Liver (tissue), 9 donors: ENCODE data around the gene EML4. TPM values are rescaled to one million over a fixed set of nuclear protein-coding genes. Genes with fewer than 3 reads are reported as not detected.
A peak's percentile ranks its signal among the peaks of the same experiment; 100 is the strongest.

Experiments used
- DNase-seq: peaks from one replicate; pipeline ENCODE4 v3.0.0-alpha.2; 2017; ENCODE audit warnings: low spot score
- H3K27ac ChIP-seq, 2 donors: one replicate each; pipeline ENCODE4 v1.7.0; 2013; ENCODE audit warnings: inconsistent platforms in 2 of 2, low read length in 2 of 2, control low read depth in 1 of 2, low read depth in 1 of 2, mild to moderate bottlenecking in 1 of 2
- H3K27me3 ChIP-seq, 4 donors: one replicate each; pipeline versions ENCODE4 v1.6.1 to v1.7.0; 2013; ENCODE audit warnings: low read length in 3 of 4, inconsistent platforms in 1 of 4, mild to moderate bottlenecking in 1 of 4, moderate library complexity in 1 of 4; ENCODE audit not compliant: control insufficient read depth in 4 of 4, insufficient read depth in 4 of 4
- H3K36me3 ChIP-seq, 4 donors: one replicate each; pipeline versions ENCODE4 v1.6.1 to v1.7.0; 2013; ENCODE audit warnings: low read length in 3 of 4, mild to moderate bottlenecking in 3 of 4, low read depth in 1 of 4, moderate library complexity in 1 of 4; ENCODE audit not compliant: control insufficient read depth in 4 of 4, insufficient read depth in 3 of 4
- H3K4me1 ChIP-seq, 4 donors: one replicate each; pipeline versions ENCODE4 v1.6.1 to v1.7.0; 2013; ENCODE audit warnings: low read length in 3 of 4, mild to moderate bottlenecking in 3 of 4, moderate library complexity in 1 of 4; ENCODE audit not compliant: control insufficient read depth in 4 of 4, insufficient read depth in 4 of 4
- H3K4me3 ChIP-seq, 3 donors: one replicate each; pipeline versions ENCODE4 v1.6.1 to v1.7.0; 2013; ENCODE audit warnings: low read length in 3 of 3, control low read depth in 1 of 3, low read depth in 1 of 3, mild to moderate bottlenecking in 1 of 3
- H3K9ac ChIP-seq, 2 donors: one replicate each; pipeline ENCODE4 v1.7.0; 2013; ENCODE audit warnings: low read length in 2 of 2, mild to moderate bottlenecking in 2 of 2, moderate library complexity in 2 of 2, control low read depth in 1 of 2, low read depth in 1 of 2
- H3K9me3 ChIP-seq, 4 donors: one replicate each; pipeline versions ENCODE4 v1.6.1 to v1.7.0; 2013; ENCODE audit warnings: low read length in 3 of 4; ENCODE audit not compliant: control insufficient read depth in 4 of 4
- ATF3 ChIP-seq: IDR thresholded peaks from 2 replicates; pipeline ENCODE4 v1.6.1; 2016; ENCODE audit warnings: antibody characterized with exemption
- CTCF ChIP-seq: fragments of 150-350 bp; IDR thresholded peaks from 2 replicates; pipeline ENCODE4 v1.5.1; 2017; ENCODE audit warnings: improper control_type of control experiment, low read depth, low read length; ENCODE audit not compliant: missing input control
- EGR1 ChIP-seq, 2 donors: IDR thresholded peaks; 2 replicates each; pipeline ENCODE4 v1.6.1; 2016 to 2018; ENCODE audit warnings: antibody characterized with exemption in 2 of 2, low read depth in 2 of 2
- FOXA1 ChIP-seq: IDR thresholded peaks from 2 replicates; pipeline ENCODE4 v1.6.1; 2016; ENCODE audit warnings: antibody characterized with exemption
- GABPA ChIP-seq, 2 donors: IDR thresholded peaks in 1 of 2; conservative IDR thresholded peaks in 1 of 2; 2 replicates each; pipeline ENCODE4 v1.6.1; 2016; ENCODE audit warnings: antibody characterized with exemption in 2 of 2, mild to moderate bottlenecking in 1 of 2, moderate library complexity in 1 of 2
- HNF4G ChIP-seq: IDR thresholded peaks from 2 replicates; pipeline ENCODE4 v1.6.1; 2016; ENCODE audit warnings: antibody characterized with exemption
- JUND ChIP-seq, 2 donors: IDR thresholded peaks; 2 replicates each; pipeline ENCODE4 v1.6.1; 2016; ENCODE audit warnings: antibody characterized with exemption in 2 of 2
- MAX ChIP-seq: IDR thresholded peaks from 2 replicates; pipeline ENCODE4 v1.6.1; 2016; ENCODE audit warnings: antibody characterized with exemption
- RAD21 ChIP-seq, 2 donors: IDR thresholded peaks; 2 replicates each; pipeline ENCODE4 v1.6.1; 2016; ENCODE audit warnings: antibody characterized with exemption in 2 of 2, mild to moderate bottlenecking in 2 of 2
- REST ChIP-seq: IDR thresholded peaks from 2 replicates; pipeline ENCODE4 v1.6.1; 2016; ENCODE audit warnings: antibody characterized with exemption, mild to moderate bottlenecking
- RXRA ChIP-seq, 2 donors: IDR thresholded peaks; 2 replicates each; pipeline ENCODE4 v1.6.1; 2017 to 2018; ENCODE audit warnings: antibody characterized with exemption in 2 of 2, mild to moderate bottlenecking in 1 of 2
- SP1 ChIP-seq: IDR thresholded peaks from 2 replicates; pipeline ENCODE4 v1.6.1; 2018; ENCODE audit warnings: antibody characterized with exemption, mild to moderate bottlenecking
- TAF1 ChIP-seq: conservative IDR thresholded peaks from 2 replicates; pipeline ENCODE4 v1.6.1; 2016; ENCODE audit warnings: antibody characterized with exemption, mild to moderate bottlenecking
- YY1 ChIP-seq: IDR thresholded peaks from 2 replicates; pipeline ENCODE4 v1.6.1; 2016; ENCODE audit warnings: antibody characterized with exemption, mild to moderate bottlenecking
- ZBTB33 ChIP-seq: IDR thresholded peaks from 2 replicates; pipeline ENCODE4 v1.6.1; 2016; ENCODE audit warnings: antibody characterized with exemption
- WGBS: extraction: QIAGEN DNeasy Blood & Tissue Kit; methylation state at CpG from one replicate; pipeline ENCODE4 v1.1.7; 2013; 5-methylcytosine and 5-hydroxymethylcytosine counted together
- polyA plus RNA-seq, 2 donors: library from polyadenylated mRNA; stranded (reverse) in 1 of 2; unstranded in 1 of 2; fragments of 200-250 nt in 1 of 2; fragments of >200 nt in 1 of 2; fragmentation: Nextera tagmentation in 1 of 2; extraction: Ambion mirVana in 1 of 2; gene quantifications; one replicate each; pipeline versions ENCODE4 v1.2.1 to v1.2.3, GENCODE V29; 2013 to 2015
- total RNA-seq, 2 donors: library from RNA; depleted of rRNA; stranded (reverse); fragments of >200 nt; gene quantifications; one replicate each; pipeline ENCODE4 v1.2.3, GENCODE V29; 2014
- donor health status: healthy.
- donor health status: healthy.
- donor health status: healthy.
- donor health status: healthy.
- donor health status: healthy.

EML4 gene
- total and polyA plus RNA-seq, 4 donors = 12.8 to 49.6 (median 34.8) TPM

- H3K27ac ChIP-seq = no peak overlapping the region
These were observed 30.8 kb upstream of the EML4 start for GRCh38 chr2:42138163-42139015.

GRCh38 chr2:42139101-42139500 lies 30.1 kb upstream of the EML4 start:
- Histone ChIP-seq H3K27me3 (no peaks in the 10 kb centered on the region), H3K9ac (no peak overlapping the region), H3K9me3 (no peaks in the 10 kb centered on the region), H3K36me3 (no peaks in the 10 kb centered on the region), H3K27ac (no peak overlapping the region), H3K4me1 (peaks cover 0 to 20% (median 17%) of the 10 kb centered on the region in 4 donors), H3K4me3 (no peak overlapping the region)
- DNase-seq = no peak
- no peak for TF ChIP-seq REST
- no peak for TF ChIP-seq EGR1 (IDR thresholded peaks at IDR 0.05; ENCODE audit: low read depth in 2 of 2)
- no peak for TF ChIP-seq SP1
- no peak for TF ChIP-seq JUND (IDR thresholded peaks at IDR 0.05)
- TF ChIP-seq FOXA1 = no peak
- TF ChIP-seq RAD21 (IDR thresholded peaks at IDR 0.05) = no peak
- no peak for TF ChIP-seq MAX
- TF ChIP-seq TAF1 = no peak
- no peak for TF ChIP-seq RXRA (IDR thresholded peaks at IDR 0.05)
- TF ChIP-seq ZBTB33 = no peak
- TF ChIP-seq HNF4G = no peak
- no peak for TF ChIP-seq CTCF
- TF ChIP-seq ATF3 = no peak
- TF ChIP-seq GABPA (IDR thresholded peaks at IDR 0.05 in 1 of 2, conservative IDR thresholded peaks at IDR 0.05 in 1 of 2) = no peak
- no peak for TF ChIP-seq YY1
- 84% methylated on average over 3 of the region's 3 CpGs for WGBS

More at GRCh38 chr2:42138163-42139015, 30.8 kb upstream of the EML4 start:
- H3K9ac ChIP-seq = no peak overlapping the region
- no peaks in the 10 kb centered on the region for H3K27me3 ChIP-seq
- peak in 1 of 2 donors; percentile 6 for TF ChIP-seq RAD21 (IDR thresholded peaks at IDR 0.05)
- TF ChIP-seq FOXA1 = no peak
- WGBS = 91% methylated on average over 5 of the region's 5 CpGs
- no peaks in the 10 kb centered on the region for H3K36me3 ChIP-seq
- H3K4me1 ChIP-seq = peaks cover 0 to 23% (median 18%) of the 10 kb centered on the region in 4 donors
- DNase-seq = no peak
- H3K9me3 ChIP-seq = no peaks in the 10 kb centered on the region
- no peak overlapping the region for H3K4me3 ChIP-seq
